Measurements from ENCODE around the gene GAS7. TPM values are rescaled to one million over a fixed set of nuclear protein-coding genes. Genes with fewer than 3 reads are reported as not detected.
"Not testable (repeated sequence)": the region's sequence is repeated elsewhere in the genome, so short reads cannot be mapped to it uniquely, and the experiment has no call there.

The GAS7 gene
- total and polyA plus RNA-seq, 2 experiments from 2014 or later: 25.8 to 27.3 TPM

DNA sequence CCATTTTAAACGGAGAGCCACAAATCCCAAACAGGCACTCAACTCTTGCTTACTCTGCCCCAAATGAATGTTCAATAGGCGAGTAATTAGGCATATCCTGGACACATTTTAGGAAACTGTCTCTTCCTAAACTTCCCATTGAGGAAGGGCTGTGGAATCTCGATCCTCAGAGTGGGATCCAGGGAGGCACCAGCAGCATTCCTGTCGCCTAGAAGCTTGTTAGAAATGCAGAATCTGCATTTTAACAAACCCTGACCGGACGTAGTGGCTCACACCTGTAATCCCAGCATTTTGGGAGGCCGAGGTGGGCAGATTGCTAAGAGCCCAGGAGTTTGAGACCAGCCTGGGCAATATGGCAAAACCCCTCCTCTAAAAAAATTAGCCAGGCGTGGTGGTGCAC, 95.6 kb downstream of the GAS7 start:
- peaks cover 24% of the 10 kb centered on the region for H3K79me2 ChIP-seq
- H2AFZ ChIP-seq: no peak overlapping the region
- no peaks in the 10 kb centered on the region for H3K27me3 ChIP-seq
- H3K36me3 ChIP-seq (replicated peaks; ENCODE audit: insufficient read depth, low read depth): no peaks in the 10 kb centered on the region
- H3K4me1 ChIP-seq (ENCODE audit: insufficient read depth): peaks cover 20% of the 10 kb centered on the region
- H3K4me3 ChIP-seq: no peak overlapping the region
- DNase-seq (ENCODE audit: low spot score): no peak
- H4K20me1 ChIP-seq (ENCODE audit: insufficient read depth, poor library complexity, severe bottlenecking): no peaks in the 10 kb centered on the region
- H3K4me2 ChIP-seq: no peak overlapping the region
- no peak overlapping the region for H3K27ac ChIP-seq
- H3K9me3 ChIP-seq (ENCODE audit: low read depth): no peaks in the 10 kb centered on the region
- 89% methylated on average over 8 of the region's 8 CpGs for whole genome bisulfite sequencing (ENCODE audit: low lambda C conversion rate, missing lambda C conversion rate)
- H3K9me2 ChIP-seq (replicated peaks; ENCODE audit: insufficient read depth): no peaks in the 10 kb centered on the region
- TF ChIP-seq EZH2 (IDR thresholded peaks at IDR 0.05; ENCODE audit: borderline replicate concordance): no peak
- no peak for TF ChIP-seq EZH2phosphoT487 (IDR thresholded peaks at IDR 0.05; ENCODE audit: low read depth, severe bottlenecking, unreplicated experiment)

GRCh38 chr17:10099051-10099571, 99.3 kb downstream of the GAS7 start:
- Histone ChIP-seq H4K20me1 (ENCODE audit: insufficient read depth, poor library complexity, severe bottlenecking) (no peaks in the 10 kb centered on the region), H3K4me2 (peak overlapping the region; percentile 46), H3K27ac (peak overlapping the region; percentile 83), H3K36me3 (replicated peaks; ENCODE audit: insufficient read depth, low read depth) (no peaks in the 10 kb centered on the region), H3K4me3 (no peak overlapping the region), H3K79me2 (peaks cover 35% of the 10 kb centered on the region), H3K27me3 (no peaks in the 10 kb centered on the region), H3K9me2 (replicated peaks; ENCODE audit: insufficient read depth) (no peaks in the 10 kb centered on the region), H3K4me1 (ENCODE audit: insufficient read depth) (peaks cover 16% of the 10 kb centered on the region), H3K9me3 (ENCODE audit: low read depth) (no peaks in the 10 kb centered on the region), H2AFZ (no peak overlapping the region)
- 46% methylated on average over 8 of the region's 8 CpGs for WGBS (ENCODE audit: low lambda C conversion rate, missing lambda C conversion rate)
- DNase-seq (ENCODE audit: low spot score): peak; percentile 66
- TF ChIP-seq EZH2 (IDR thresholded peaks at IDR 0.05; ENCODE audit: borderline replicate concordance) (no peak), EZH2phosphoT487 (IDR thresholded peaks at IDR 0.05; ENCODE audit: low read depth, severe bottlenecking, unreplicated experiment) (no peak)
- TF ChIP-seq, protein P1, sequence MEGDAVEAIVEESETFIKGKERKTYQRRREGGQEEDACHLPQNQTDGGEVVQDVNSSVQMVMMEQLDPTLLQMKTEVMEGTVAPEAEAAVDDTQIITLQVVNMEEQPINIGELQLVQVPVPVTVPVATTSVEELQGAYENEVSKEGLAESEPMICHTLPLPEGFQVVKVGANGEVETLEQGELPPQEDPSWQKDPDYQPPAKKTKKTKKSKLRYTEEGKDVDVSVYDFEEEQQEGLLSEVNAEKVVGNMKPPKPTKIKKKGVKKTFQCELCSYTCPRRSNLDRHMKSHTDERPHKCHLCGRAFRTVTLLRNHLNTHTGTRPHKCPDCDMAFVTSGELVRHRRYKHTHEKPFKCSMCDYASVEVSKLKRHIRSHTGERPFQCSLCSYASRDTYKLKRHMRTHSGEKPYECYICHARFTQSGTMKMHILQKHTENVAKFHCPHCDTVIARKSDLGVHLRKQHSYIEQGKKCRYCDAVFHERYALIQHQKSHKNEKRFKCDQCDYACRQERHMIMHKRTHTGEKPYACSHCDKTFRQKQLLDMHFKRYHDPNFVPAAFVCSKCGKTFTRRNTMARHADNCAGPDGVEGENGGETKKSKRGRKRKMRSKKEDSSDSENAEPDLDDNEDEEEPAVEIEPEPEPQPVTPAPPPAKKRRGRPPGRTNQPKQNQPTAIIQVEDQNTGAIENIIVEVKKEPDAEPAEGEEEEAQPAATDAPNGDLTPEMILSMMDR (IDR thresholded peaks at IDR 0.05; ENCODE audit: poor library complexity): no peak

GRCh38 chr17:10096596-10096995, 101.8 kb downstream of the GAS7 start:
- Histone ChIP-seq H3K36me3 (replicated peaks; ENCODE audit: insufficient read depth, low read depth) (no peaks in the 10 kb centered on the region), H3K9me3 (ENCODE audit: low read depth) (no peaks in the 10 kb centered on the region), H3K27ac (no peak overlapping the region), H3K27me3 (no peaks in the 10 kb centered on the region), H4K20me1 (ENCODE audit: insufficient read depth, poor library complexity, severe bottlenecking) (no peaks in the 10 kb centered on the region), H3K4me2 (no peak overlapping the region), H3K4me3 (no peak overlapping the region), H3K4me1 (ENCODE audit: insufficient read depth) (peaks cover 16% of the 10 kb centered on the region), H3K9me2 (replicated peaks; ENCODE audit: insufficient read depth) (no peaks in the 10 kb centered on the region), H2AFZ (no peak overlapping the region), H3K79me2 (peaks cover 31% of the 10 kb centered on the region)
- TF ChIP-seq, protein P1 (IDR thresholded peaks at IDR 0.05; ENCODE audit: poor library complexity): no peak
- TF ChIP-seq EZH2 (IDR thresholded peaks at IDR 0.05; ENCODE audit: borderline replicate concordance): no peak
- TF ChIP-seq EZH2phosphoT487 (IDR thresholded peaks at IDR 0.05; ENCODE audit: low read depth, severe bottlenecking, unreplicated experiment): no peak
- no peak for DNase-seq (ENCODE audit: low spot score)
- 98% methylated on average over 8 of the region's 8 CpGs for WGBS (ENCODE audit: low lambda C conversion rate, missing lambda C conversion rate)

DNA sequence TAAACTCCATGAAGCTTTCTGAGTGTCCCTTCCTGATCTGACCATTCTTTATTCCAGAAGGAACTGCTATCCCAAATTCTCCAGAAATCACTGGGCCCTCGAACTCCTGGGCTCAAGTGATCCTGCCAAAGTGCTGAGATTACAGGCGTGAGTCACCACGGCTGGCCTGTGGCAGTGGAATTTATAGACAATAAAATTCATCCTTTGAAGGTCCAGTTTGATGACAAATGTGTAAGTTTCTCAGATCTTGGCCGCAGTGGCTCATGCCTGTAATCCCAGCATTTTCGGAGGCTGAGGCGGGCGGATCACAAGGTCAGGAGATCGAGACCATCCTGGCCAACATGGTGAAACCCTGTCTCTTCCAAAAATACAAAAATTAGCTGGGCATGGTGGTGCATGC, 103.1 kb downstream of the GAS7 start:
- H3K79me2 ChIP-seq: peaks cover 31% of the 10 kb centered on the region
- not testable (repeated sequence) for H3K4me3 ChIP-seq; H4K20me1 ChIP-seq (ENCODE audit: insufficient read depth, poor library complexity, severe bottlenecking); H2AFZ ChIP-seq; H3K9me2 ChIP-seq (replicated peaks; ENCODE audit: insufficient read depth); H3K9me3 ChIP-seq (ENCODE audit: low read depth); H3K27me3 ChIP-seq; H3K4me2 ChIP-seq; H3K36me3 ChIP-seq (replicated peaks; ENCODE audit: insufficient read depth, low read depth)
- peak overlapping the region; percentile 39 for H3K27ac ChIP-seq
- peak; percentile 61 for DNase-seq (ENCODE audit: low spot score)
- H3K4me1 ChIP-seq (ENCODE audit: insufficient read depth): peaks cover 20% of the 10 kb centered on the region
- WGBS (ENCODE audit: low lambda C conversion rate, missing lambda C conversion rate): 36% methylated on average over 8 of the region's 8 CpGs
